NCI-H1048 (cell line): ENCODE measurements around the gene NT5C2.

Source experiments
- DNase-seq: peaks from one replicate; lab custom pipeline; 2025; lab: John Stamatoyannopoulos, UW

Gene NT5C2

DNA sequence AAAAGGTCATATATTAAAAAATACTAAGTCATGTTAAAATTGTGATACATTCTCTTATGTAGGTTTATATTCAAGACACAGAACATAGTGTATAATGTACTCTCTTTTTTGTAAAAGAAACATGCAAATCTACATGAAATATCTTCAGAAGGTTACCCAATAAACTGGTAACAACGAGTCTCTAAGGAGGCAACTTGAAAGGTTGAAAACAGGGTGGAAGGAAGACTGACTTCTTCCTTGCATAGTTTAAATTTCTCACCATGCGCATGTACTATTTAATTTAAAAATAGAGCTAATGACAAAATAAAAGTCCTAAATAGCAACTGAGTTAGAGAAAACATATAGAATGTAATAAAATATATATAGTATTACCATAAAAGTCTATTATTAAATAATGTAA, 132.5 kb downstream of the NT5C2 start:
- no peak for DNase-seq

DNA sequence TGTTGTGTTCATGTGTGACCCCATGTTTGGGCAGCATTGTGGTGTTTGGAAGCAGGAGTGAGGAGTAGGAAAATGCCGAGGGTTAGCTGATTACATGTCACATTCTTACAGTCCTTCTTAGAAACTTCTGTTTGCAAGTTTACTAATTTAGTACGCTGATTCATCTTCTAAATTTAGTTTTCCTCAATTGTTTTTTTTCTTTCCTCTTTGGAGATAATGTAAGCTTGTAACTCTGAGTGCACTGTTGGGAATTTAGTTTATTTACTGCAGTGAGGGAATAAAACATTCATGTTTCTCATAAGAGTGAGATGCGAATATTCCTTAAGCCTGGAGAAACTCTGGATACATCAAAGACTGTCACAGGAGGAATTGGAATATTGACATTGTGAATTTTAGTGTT, 135.0 kb downstream of the NT5C2 start:
- DNase-seq: no peak

GRCh38 chr10:103055105-103055504, 138.0 kb downstream of the NT5C2 start:
- no peak for DNase-seq

DNA sequence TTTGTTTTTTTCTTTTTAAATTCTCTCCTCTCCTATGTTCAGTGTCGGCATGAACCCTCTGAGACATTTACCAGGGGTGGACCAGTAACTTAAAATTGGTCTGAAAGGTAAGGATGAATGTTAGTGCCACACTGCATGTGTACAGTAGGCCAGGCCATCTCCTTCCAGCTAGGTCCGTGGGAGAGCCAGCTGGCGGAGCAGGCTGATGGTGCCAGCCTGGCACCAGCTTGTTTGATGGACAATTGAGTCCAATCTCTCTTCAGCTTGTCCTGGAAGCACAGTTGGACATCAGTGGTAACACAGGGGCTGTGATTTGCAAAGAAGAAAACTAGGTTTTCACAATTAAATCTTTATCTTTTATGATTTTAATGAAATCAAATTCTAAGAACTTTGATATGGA, 138.5 kb downstream of the NT5C2 start:
- DNase-seq: no peak

- no peak for DNase-seq
These were observed 139.2 kb downstream of the NT5C2 start for GRCh38 chr10:103053659-103054581.

DNA sequence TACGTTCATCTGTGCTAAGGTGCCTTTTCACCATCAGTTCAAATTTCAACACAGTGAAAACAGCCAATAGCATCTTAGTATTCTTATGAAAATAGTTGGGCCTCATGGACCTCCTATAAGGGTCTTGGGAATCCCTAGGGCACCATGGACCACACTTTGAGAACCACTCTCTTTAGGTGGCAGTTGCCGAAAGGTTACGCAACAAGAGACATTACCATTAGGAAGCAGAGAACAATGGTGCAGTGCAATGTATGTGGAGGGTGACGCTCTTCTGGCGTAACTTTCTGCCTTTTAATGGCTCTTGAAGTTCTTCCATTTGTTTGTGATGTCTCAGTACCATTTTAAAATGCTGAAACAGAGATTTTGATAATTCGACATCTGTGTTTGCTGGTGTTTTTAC, 143.8 kb downstream of the NT5C2 start:
- no peak for DNase-seq

DNA sequence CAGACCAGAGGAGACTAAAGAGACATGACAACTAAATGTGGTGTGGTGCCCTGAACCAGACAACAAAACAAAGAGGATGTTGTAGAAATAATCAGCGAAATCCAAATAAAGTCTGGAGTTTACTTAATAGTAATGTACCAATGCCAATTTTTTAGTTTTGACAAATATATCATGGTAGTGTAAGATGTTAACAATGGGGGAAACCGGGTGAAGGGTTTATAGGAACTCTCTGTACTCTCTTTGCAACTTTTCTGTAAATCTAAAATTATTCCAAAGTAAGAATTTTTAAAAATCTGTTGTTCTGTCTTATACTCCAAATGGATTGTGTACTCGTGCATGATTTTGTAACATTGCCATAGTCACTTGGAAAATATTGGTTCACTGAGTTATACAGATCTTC, 145.7 kb downstream of the NT5C2 start:
- DNase-seq: no peak

GRCh38 chr10:103045961-103046360, 147.1 kb downstream of the NT5C2 start:
- no peak for DNase-seq

GRCh38 chr10:103044942-103045489, 148.1 kb downstream of the NT5C2 start:
- no peak for DNase-seq

GRCh38 chr10:103042908-103043307, 150.2 kb downstream of the NT5C2 start:
- DNase-seq: no peak

- DNase-seq: no peak
These were observed 150.9 kb downstream of the NT5C2 start for GRCh38 chr10:103042129-103042528.

GRCh38 chr10:103041391-103041790, 151.7 kb downstream of the NT5C2 start:
- DNase-seq: no peak

DNA sequence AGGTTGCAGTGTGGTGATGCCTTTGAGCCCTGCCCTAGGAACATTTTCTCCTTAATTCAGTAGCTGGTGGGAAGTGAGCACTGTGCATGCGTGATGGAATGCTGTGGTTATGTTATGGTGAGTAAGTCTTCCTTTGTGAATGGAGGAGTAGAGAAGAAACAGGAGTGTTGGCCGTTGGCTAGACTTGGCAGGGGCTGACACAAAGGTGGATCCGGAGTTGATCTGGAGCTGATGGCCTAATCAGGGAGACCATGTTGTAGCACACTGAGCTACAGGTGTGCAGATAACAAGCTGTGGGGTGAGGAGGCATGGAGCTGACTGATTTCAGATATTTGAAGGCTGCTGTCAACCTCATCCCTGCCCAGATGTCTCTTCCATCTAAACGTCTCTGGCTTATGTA, 152.7 kb downstream of the NT5C2 start:
- DNase-seq: no peak

- no peak for DNase-seq
These were observed 154.5 kb downstream of the NT5C2 start for GRCh38 chr10:103038570-103038969.
